Adrenal gland (tissue), 12 donors: Measurements from ENCODE around the gene TRIM62. TPM values are rescaled to one million over a fixed set of nuclear protein-coding genes. Genes with fewer than 3 reads are reported as not detected.
"Not testable (repeated sequence)": the region's sequence is repeated elsewhere in the genome, so short reads cannot be mapped to it uniquely, and the experiment has no call there.

Experiments
- DNase-seq, 7 donors: peaks; one replicate each; pipeline ENCODE4 v3.0.0-alpha.2; 2019 to 2020
- H3K27ac ChIP-seq, 5 donors: fragments of 200-600 bp; sonication (generic) in 4 of 5; 1 replicate in 3 of 5; 2 replicates in 2 of 5; pipeline versions ENCODE4 v1.5.1 to v1.8.0; 2016 to 2020; ENCODE audit warnings: mild to moderate bottlenecking in 1 of 5
- H3K27me3 ChIP-seq: fragments of 200-600 bp; 2 replicates; pipeline ENCODE4 v1.8.0; 2021
- H3K36me3 ChIP-seq, 2 donors: fragments of 200-600 bp; replicated peaks in 1 of 2; 1 replicate in 1 of 2; 2 replicates in 1 of 2; pipeline versions ENCODE4 v1.5.1 to v1.8.0; 2018 to 2022
- H3K4me1 ChIP-seq, 2 donors: fragments of 200-600 bp; replicated peaks in 1 of 2; 1 replicate in 1 of 2; 2 replicates in 1 of 2; pipeline versions ENCODE4 v1.5.1 to v1.8.0; 2018 to 2021
- H3K4me3 ChIP-seq, 4 donors: fragments of 200-600 bp; sonication (generic) in 3 of 4; one replicate each; pipeline ENCODE4 v1.5.1; 2016 to 2018
- H3K9me3 ChIP-seq, 3 donors: fragments of 200-600 bp; sonication (generic) in 1 of 3; replicated peaks in 1 of 3; 1 replicate in 2 of 3; 2 replicates in 1 of 3; pipeline versions ENCODE4 v1.5.1 to v1.8.0; 2016 to 2021
- POLR2A ChIP-seq, 2 donors: fragments of 450-650 bp; IDR thresholded peaks; one replicate each; pipeline ENCODE4 v1.6.1; 2017; ENCODE audit warnings: antibody characterized with exemption in 2 of 2, mild to moderate bottlenecking in 2 of 2, moderate library complexity in 1 of 2
- WGBS, 4 donors: extraction: QIAGEN DNeasy Blood & Tissue Kit in 2 of 4; methylation state at CpG; one replicate each; pipeline versions ENCODE4 v1.1.5 to v1.1.7; 2013 to 2017; 5-methylcytosine and 5-hydroxymethylcytosine counted together
- intact Hi-C, 2 donors: fragments of 100-400 bp; cut with DNase I; formaldehyde crosslinking; loops; one replicate each; pipeline versions ENCODE4 v1.14.1 to v1.15.0; 2022 to 2023
- polyA plus RNA-seq, 3 donors: library from polyadenylated mRNA; stranded (reverse); fragments of 200-250 nt in 2 of 3; fragments of 350-450 nt in 1 of 3; fragmentation: Illumina TruSeq in 1 of 3; extraction: RNeasy Lipid Tissue Mini Kit (QIAGEN cat#74804) in 1 of 3; gene quantifications; one replicate each; pipeline ENCODE4 v1.2.3, GENCODE V29; 2013 to 2014
- total RNA-seq, 9 donors: library from RNA; depleted of rRNA in 4 of 9; stranded (reverse); fragments of >200 nt in 4 of 9; fragments of 120-200 nt in 1 of 9; fragmentation: NEBNext Ultra II Directional in 1 of 9; extraction: Animal tissue kit (Norgen Biotek cat#: 25700) in 1 of 9; gene quantifications; one replicate each; pipeline versions ENCODE4 v1.1.0 to v1.2.4, GENCODE V29; 2013 to 2023
- TF ChIP-seq, protein P1 (sequence below), 6 experiments: fragments of 450-650 bp in 4 of 6; fragments of 200-600 bp in 2 of 6; sonication (generic) in 1 of 6; IDR thresholded peaks; 1 replicate in 5 of 6; 2 replicates in 1 of 6; pipeline versions ENCODE4 v1.5.1 to v1.8.0; 2016 to 2021; ENCODE audit warnings: antibody characterized with exemption in 6 of 6, mild to moderate bottlenecking in 2 of 6, moderate library complexity in 1 of 6
- donor health status: healthy with polysubstance abuse.
- donor health status: Bipolar disorder and iron deficiency.
- donor health status: DM: yes; HTN: yes; CAD: no.
- donor health status: DM: no; HTN: no; CAD: no.
- donor health status: DM: no; HTN: no; CAD: no.
- donor health status: DM: yes; HTN: yes; CAD: no.

Gene TRIM62
- total and polyA plus RNA-seq, 12 donors, result 3.7 to 19.5 (median 10.0) TPM

DNA sequence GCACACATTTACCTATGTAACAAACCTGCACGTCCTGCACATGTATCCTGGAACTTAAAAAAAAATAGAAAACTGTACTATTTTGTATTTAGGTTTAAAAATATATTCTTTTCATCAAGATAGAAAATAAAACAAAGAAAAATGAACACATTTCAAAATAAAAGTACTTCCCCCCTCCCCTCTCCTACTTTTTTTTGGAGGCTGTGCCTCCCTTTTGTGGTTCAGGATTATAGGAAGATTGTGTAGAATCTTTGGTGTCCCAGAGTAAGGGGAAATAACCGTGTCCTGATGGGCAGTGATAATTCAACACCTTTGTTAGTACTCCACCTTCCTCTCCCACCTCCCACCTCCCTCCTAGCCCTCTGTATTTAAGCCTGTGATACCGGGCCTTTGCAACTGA is 40.1 kb downstream of the TRIM62 start:
- intact Hi-C loops, result no loop called here
- 57 to 69% (median 64%) methylated on average over 3 of the region's 3 CpGs for WGBS, 4 donors
- H3K27ac ChIP-seq, result no peak overlapping the region

DNA sequence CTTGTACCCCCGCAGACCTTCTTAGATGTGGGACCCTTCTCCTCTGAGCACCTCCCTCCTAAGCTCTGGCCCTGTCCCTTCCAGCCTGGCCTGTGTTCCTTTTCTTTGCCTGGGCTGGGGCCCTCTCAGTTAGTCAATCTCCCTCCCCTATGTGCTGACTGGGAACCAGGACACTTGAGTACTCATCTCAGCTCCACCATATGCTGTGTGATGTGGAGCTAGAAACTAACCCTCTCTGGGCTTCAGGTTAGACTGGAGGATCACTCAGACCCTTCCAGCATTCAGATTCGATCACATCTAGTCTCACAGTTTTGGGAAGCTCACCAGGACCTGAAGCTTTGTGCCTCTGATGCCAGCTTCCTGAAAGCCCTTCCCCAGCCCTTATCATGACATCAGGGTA is 40.6 kb downstream of the TRIM62 start:
- Histone ChIP-seq H3K27ac (no peak overlapping the region), H3K4me1 (peaks cover 0 to 4% of the 10 kb centered on the region in 2 donors), H3K9me3 (no peaks in the 10 kb centered on the region), H3K36me3 (peaks cover 0 to 7% of the 10 kb centered on the region in 2 donors), H3K4me3 (no peak overlapping the region), H3K27me3 (no peaks in the 10 kb centered on the region)
- TF ChIP-seq, protein P1, sequence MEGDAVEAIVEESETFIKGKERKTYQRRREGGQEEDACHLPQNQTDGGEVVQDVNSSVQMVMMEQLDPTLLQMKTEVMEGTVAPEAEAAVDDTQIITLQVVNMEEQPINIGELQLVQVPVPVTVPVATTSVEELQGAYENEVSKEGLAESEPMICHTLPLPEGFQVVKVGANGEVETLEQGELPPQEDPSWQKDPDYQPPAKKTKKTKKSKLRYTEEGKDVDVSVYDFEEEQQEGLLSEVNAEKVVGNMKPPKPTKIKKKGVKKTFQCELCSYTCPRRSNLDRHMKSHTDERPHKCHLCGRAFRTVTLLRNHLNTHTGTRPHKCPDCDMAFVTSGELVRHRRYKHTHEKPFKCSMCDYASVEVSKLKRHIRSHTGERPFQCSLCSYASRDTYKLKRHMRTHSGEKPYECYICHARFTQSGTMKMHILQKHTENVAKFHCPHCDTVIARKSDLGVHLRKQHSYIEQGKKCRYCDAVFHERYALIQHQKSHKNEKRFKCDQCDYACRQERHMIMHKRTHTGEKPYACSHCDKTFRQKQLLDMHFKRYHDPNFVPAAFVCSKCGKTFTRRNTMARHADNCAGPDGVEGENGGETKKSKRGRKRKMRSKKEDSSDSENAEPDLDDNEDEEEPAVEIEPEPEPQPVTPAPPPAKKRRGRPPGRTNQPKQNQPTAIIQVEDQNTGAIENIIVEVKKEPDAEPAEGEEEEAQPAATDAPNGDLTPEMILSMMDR (IDR thresholded peaks at IDR 0.05), result no peak
- no peak for DNase-seq
- intact Hi-C loops, result no loop called here
- 71 to 88% (median 80%) methylated on average over 2 of the region's 2 CpGs for WGBS, 4 donors

More for the DNA sequence above, 40.1 kb downstream of the TRIM62 start:
- no peaks in the 10 kb centered on the region for H3K27me3 ChIP-seq
- H3K4me3 ChIP-seq, result no peak overlapping the region
- peaks cover 0 to 13% of the 10 kb centered on the region in 2 donors for H3K36me3 ChIP-seq
- H3K9me3 ChIP-seq, result no peaks in the 10 kb centered on the region
- no peak for DNase-seq
- H3K4me1 ChIP-seq, result peaks cover 0 to 4% of the 10 kb centered on the region in 2 donors
- TF ChIP-seq, protein P1 (IDR thresholded peaks at IDR 0.05), result no peak
- no peak for TF ChIP-seq POLR2A (IDR thresholded peaks at IDR 0.05)

DNA sequence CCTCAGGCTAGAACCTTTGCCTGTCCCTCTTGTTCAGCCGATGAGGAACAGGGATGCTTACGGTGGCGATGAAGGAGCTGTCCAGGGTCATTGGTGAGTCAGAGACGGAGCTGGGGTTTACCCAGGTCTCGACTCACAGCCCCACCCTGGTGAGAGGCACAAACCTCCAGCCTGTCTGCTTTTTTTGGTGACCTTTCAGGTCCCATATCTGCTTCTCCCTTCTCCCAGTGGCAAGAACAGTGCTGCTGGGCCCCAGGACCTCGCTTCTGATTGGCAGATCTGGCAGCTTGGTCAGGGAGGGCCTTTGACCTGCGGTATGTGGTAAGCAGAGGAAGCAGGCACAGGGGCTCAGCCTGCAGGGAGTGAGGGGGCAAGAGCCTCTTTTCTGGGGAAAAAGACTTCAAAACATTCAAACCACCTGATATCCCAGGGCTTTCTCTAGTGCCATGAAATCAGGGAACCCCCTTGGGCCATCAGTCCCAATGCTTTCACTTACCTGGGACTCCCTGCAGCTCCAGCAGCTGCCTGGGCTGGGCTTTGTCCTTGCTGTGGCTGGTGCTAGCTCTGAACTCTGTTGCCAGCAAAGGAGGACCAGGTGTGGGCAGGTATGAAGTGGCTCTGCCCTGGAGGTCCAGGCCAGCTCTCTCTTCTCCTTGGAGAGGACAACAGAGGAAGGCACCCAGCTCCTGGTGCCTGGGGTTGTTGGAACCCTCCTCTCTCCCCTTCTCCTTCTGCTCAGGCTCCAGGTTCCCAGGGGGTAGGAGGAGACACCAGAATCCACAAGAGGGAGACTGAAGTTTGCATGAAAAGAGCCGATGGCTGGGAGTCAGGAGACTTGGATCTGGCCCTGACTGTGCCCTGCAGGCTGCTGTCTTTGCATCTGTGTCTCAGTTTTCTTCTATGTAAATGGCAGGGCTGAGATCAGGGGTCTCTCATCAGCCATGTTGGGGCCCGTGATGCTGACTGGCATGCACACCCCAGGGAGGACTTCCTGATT is 41.4 kb downstream of the TRIM62 start:
- Histone ChIP-seq H3K27ac (no peak overlapping the region), H3K4me1 (peaks cover 0 to 4% of the 10 kb centered on the region in 2 donors), H3K9me3 (no peaks in the 10 kb centered on the region), H3K27me3 (no peaks in the 10 kb centered on the region), H3K4me3 (no peak overlapping the region), H3K36me3 (peaks cover 0 to 5% of the 10 kb centered on the region in 2 donors)
- intact Hi-C loops, result no loop called here
- peak in 5 of 7 donors; percentile 51 to 68 (median 61) for DNase-seq
- no peak for TF ChIP-seq POLR2A (IDR thresholded peaks at IDR 0.05)
- TF ChIP-seq, protein P1 (IDR thresholded peaks at IDR 0.05), result no peak
- whole genome bisulfite sequencing, 4 donors, result 40 to 50% (median 49%) methylated on average over 8 to 9 of the region's 9 CpGs

DNA sequence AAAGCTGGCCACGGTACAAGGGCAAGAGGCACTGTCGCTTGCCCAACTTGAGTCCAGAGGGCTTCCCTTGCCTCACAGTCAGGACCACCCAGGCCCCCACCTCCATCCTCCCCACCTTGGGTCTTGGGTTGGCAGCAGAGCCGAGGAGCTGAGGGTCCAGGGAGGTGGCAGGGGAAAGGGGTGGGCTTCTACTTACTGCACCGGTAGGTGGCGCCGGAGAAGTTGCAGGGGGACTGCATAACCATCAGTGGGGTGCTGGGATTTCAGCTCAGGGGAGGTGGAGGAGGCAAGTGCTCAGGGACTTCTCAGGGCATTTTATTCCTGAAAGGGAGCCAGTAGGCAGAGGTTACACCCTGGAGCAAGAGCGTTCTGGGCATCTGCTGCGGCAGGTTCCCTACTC is 44.0 kb downstream of the TRIM62 start:
- no peak for TF ChIP-seq POLR2A (IDR thresholded peaks at IDR 0.05)
- TF ChIP-seq, protein P1 (IDR thresholded peaks at IDR 0.05), result peak in 4 of 6 experiments; percentile 10 to 49 (median 30)
- 48 to 78% (median 60%) methylated on average over 4 to 8 of the region's 8 CpGs for WGBS, 4 donors
- intact Hi-C loops, result loop anchor here in 1 of 2 donors (10.0 kb wide), 1 partner anchor 137 kb away; no protein-coding TSS in a partner anchor
- H3K4me3 ChIP-seq, result no peak overlapping the region
- peak overlapping the region in 1 of 5 donors; percentile 5 for H3K27ac ChIP-seq
- H3K27me3 ChIP-seq, result no peaks in the 10 kb centered on the region
- H3K36me3 ChIP-seq, result no peaks in the 10 kb centered on the region
- H3K4me1 ChIP-seq, result peaks cover 0 to 3% of the 10 kb centered on the region in 2 donors
- H3K9me3 ChIP-seq, result no peaks in the 10 kb centered on the region
- peak in 4 of 7 donors; percentile 28 to 36 (median 32) for DNase-seq

DNA sequence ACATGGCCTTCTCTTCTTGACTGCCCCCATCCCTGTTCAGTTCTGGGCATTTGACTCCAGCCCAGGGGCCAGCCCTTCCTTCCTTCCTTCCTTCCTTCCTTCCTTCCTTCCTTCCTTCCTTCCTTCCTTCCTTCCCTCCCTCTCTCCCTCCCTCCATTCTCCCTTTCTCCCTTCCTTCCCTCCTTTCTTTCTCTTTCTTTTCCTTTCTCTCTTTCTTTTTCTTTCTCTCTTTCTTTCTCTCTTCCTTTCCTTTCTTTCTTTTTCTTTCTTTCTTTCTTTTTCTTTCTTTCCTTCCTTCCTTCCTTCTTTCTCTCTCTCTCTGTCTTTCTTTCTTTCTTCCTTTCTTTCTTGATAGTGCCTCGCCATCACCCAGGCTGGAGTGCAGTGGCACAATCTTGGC is 45.8 kb downstream of the TRIM62 start:
- intact Hi-C loops, result loop anchor here in 1 of 2 donors (10.0 kb wide), 1 partner anchor 139 kb away; no protein-coding TSS in a partner anchor
- 94 to 100% (median 98%) methylated on average over 1 of the region's 1 CpG for WGBS, 4 donors
- H3K4me3 ChIP-seq, result not testable (repeated sequence)

More for the DNA sequence above, 45.8 kb downstream of the TRIM62 start:
- H3K27ac ChIP-seq, H3K9me3 ChIP-seq, DNase-seq, H3K27me3 ChIP-seq, H3K36me3 ChIP-seq, H3K4me1 ChIP-seq: not testable (repeated sequence)
